Ovary (tissue), 3 donors: Measurements from ENCODE around the gene RNPEPL1.

ENCODE experiments used
- EP300 ChIP-seq: sonication (generic); formaldehyde crosslinking; IDR thresholded peaks from one replicate; pipeline ENCODE4 v1.6.1; 2017; ENCODE audit warnings: antibody characterized with exemption
- POLR2A ChIP-seq: fragments of 450-650 bp; IDR thresholded peaks from one replicate; pipeline ENCODE4 v1.6.1; 2017; ENCODE audit warnings: antibody characterized with exemption, mild to moderate bottlenecking, moderate library complexity
- TF ChIP-seq, protein P1 (sequence below), 3 donors: fragments of 450-650 bp in 2 of 3; fragments of 200-600 bp in 1 of 3; IDR thresholded peaks; one replicate each; pipeline versions ENCODE4 v1.5.1 to v1.8.0; 2016 to 2022; ENCODE audit warnings: antibody characterized with exemption in 3 of 3, mild to moderate bottlenecking in 1 of 3
- donor health status: DM: no; HTN: no; CAD: no.

DNA sequence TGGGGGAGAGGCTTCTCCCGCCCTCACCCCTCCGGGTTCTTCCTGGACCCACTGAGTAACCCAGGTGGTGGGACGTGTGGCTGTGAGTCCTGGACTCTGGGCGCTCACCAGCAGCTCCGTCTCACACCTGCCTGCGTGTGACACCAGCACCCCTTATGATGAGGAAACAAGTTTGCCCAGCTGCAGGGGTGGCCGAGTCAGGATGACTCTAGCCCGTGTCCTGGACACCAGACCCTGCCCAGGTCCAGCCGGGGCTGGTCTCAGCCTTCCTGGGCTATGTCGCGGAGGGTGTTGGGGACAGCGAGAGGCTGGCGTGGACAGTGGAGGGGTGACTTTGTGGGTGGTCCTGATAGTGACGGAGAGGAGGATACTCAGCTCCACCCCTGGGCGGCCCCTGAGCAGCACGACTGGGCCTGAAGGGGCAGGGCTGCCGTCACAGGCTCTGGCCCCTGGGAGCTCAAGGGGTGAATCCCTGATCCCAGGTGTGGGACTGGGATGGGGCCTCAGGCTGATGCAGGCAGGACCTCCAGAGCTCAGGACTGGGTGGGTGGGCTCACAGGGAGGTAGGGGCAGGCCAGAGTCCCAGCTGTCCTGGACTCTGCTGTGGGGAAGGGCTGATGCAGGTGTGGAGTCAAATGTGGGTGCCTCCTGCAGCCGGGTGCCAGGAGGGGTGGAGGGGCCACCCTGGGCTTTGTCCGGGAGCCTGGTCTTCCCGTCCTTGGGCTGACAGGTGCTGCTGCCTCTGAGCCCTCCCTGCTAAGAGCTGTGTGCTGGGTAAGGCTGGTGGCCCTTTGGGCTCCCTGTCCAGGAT, 60.7 kb downstream of the RNPEPL1 start:
- TF ChIP-seq, protein P1, sequence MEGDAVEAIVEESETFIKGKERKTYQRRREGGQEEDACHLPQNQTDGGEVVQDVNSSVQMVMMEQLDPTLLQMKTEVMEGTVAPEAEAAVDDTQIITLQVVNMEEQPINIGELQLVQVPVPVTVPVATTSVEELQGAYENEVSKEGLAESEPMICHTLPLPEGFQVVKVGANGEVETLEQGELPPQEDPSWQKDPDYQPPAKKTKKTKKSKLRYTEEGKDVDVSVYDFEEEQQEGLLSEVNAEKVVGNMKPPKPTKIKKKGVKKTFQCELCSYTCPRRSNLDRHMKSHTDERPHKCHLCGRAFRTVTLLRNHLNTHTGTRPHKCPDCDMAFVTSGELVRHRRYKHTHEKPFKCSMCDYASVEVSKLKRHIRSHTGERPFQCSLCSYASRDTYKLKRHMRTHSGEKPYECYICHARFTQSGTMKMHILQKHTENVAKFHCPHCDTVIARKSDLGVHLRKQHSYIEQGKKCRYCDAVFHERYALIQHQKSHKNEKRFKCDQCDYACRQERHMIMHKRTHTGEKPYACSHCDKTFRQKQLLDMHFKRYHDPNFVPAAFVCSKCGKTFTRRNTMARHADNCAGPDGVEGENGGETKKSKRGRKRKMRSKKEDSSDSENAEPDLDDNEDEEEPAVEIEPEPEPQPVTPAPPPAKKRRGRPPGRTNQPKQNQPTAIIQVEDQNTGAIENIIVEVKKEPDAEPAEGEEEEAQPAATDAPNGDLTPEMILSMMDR (IDR thresholded peaks at IDR 0.05): no peak
- TF ChIP-seq EP300: no peak
- TF ChIP-seq POLR2A: no peak
